GM19043 (cell line): Measurements from ENCODE around the gene ASTE1.
"Not testable (repeated sequence)": the region's sequence is repeated elsewhere in the genome, so short reads cannot be mapped to it uniquely, and the experiment has no call there.

Experiments
- ATAC-seq: cut with Tn5 transposase; IDR thresholded peaks from one replicate; pipeline ENCODE4 v1.9.1; 2021; ENCODE audit warnings: low read depth; ENCODE audit not compliant: unreplicated experiment

Gene ASTE1, protein sequence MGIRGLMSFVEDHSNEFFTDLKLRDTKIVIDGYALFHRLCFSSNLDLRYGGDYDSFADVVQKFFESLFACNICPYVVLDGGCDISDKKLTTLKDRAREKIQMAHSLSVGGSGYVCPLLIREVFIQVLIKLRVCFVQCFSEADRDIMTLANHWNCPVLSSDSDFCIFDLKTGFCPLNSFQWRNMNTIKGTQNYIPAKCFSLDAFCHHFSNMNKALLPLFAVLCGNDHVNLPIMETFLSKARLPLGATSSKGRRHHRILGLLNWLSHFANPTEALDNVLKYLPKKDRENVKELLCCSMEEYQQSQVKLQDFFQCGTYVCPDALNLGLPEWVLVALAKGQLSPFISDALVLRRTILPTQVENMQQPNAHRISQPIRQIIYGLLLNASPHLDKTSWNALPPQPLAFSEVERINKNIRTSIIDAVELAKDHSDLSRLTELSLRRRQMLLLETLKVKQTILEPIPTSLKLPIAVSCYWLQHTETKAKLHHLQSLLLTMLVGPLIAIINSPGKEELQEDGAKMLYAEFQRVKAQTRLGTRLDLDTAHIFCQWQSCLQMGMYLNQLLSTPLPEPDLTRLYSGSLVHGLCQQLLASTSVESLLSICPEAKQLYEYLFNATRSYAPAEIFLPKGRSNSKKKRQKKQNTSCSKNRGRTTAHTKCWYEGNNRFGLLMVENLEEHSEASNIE

DNA sequence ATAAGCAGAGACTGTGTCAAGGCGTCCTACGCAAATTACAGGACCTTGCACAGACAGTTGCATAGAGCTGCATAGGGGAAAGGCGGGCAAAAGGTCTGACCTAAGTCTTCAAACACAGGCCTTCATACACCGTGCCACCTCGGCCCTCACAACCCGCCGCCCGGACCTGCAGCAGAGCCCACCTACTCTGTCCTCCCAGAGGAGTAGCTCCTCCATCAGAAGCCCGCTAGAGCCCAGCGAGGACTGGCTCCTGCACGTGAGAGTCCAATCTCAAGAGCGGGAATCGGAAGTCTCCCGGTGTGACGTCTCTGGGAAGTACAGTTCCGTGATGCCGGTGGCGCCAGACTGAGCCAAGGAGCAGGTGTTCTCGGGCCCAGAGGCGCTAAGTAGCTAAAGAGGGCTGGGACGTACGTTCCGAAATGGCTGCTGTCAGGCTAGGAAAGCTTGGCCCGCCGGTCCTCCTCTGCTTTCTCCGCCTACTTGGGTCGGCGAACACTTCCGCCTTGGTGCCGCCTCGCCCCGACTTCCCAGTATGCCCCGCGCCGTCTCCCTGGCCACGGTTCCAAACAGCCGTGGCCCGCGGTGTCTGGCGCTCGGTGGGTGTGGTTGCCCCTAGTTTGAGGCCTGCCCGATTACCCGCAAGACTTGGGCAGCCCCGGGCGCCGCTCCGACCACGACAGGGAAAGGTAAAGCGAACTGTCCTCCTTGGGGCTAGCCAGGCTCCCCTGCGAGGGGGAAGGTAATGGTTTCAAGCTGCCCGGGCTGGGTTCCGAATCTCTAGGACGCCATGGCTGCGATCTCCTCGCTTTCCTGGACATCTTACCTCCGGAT is at the start of gene ASTE1, which contains the start of gene NEK11:
ASTE1 (minus strand) TSS at position 505 of the 831 bp plus-strand sequence. CDS start 1,519 bp downstream, outside the sequence.
NEK11 (plus strand) TSS at position 557 of the 831 bp plus-strand sequence. CDS start 2,832 bp downstream, outside the sequence.
- ATAC-seq = peak; percentile 98

DNA sequence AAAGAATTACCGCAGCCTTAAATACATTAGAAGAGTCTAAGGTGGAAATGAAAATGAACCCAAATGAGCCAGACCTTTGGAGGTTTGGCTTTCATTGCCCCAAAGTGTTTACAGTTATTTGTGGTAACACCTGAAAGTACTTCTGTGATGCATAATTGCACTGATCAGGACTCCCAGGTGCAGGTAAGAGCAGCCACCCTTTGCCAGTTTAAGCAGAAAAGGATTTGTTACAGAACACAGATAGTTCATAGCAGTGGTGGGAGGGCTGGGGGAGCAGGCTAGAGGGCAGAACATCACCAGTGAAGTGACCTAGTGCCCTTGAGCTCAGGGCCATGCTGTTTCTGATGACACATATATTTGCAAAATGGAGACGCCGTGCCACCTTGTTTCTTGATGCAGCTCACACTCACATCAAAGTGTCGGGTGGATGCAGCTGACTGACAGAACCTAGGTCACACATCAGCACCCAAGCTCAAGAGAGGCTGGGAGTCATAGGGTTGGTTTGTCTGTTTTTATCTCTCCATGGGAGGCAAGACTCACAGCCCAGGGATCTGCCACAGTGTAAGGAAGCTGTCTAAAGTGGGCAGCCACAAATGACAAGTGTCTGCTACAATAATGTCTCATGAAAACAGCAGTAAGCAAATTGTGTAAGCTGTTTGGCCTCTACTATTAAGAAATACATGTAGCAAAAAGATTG is 49.2 kb upstream of the ASTE1 start:
- no peak for ATAC-seq

DNA sequence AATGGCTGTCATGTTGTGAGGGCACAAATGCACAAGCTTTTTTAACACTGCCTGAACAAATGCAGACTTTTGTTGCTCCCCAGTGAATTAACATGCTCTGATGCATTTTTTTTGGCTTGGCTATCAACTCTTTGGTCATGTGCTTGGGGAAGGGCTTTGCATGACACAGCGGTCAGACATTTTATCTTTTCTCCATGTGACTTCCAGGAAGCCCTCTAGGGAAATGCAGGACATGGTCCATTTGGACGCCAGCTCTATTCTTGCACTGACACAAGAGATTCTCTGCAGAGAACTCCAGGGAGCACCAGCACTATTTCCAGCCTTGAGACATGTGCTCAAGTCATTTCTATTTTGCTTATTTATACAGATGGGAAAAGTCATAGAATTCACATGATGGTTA is 46.2 kb upstream of the ASTE1 start:
- ATAC-seq = no peak

DNA sequence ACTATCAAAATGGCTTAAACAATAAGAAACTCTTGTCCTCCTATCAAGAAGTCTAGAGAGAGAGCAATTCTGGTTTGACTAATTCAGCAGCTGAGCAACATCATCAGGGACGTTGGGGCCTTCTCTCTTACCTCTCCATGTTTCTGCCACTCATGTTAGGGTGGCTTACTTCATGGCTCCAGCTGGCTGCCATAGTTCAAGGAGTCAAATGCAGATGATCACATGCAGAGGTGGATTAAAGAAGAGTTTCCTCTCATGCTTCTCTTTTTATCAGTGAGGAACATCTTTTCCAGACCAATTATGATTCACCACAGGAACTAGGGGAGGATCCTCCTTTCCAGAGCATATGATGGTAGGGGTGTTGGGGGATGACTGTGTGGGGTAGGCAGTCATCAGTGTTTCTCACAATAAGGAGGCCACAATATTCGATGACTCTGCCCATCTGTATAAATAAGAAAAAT is 45.5 kb upstream of the ASTE1 start:
- ATAC-seq = no peak

DNA sequence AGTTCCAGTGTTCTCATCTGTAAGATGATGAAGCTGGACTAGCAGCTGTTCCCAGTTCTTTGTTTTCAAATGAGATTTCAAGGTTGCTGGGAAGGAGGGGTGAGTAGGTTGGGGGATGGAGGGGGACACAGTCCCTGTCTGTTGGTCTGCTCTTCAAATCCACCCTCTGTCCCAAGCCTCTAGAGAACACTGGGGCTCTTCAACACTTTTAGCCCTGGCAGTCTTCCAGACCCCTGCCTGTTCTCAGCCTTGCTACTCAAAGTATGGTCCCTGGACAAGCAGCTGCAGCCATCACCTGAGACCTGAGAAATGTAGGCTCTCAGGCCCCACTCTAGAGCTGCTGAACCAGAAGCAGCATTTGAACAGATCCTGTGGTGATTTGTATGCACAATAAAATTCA is 41.4 kb upstream of the ASTE1 start:
- ATAC-seq = no peak

DNA sequence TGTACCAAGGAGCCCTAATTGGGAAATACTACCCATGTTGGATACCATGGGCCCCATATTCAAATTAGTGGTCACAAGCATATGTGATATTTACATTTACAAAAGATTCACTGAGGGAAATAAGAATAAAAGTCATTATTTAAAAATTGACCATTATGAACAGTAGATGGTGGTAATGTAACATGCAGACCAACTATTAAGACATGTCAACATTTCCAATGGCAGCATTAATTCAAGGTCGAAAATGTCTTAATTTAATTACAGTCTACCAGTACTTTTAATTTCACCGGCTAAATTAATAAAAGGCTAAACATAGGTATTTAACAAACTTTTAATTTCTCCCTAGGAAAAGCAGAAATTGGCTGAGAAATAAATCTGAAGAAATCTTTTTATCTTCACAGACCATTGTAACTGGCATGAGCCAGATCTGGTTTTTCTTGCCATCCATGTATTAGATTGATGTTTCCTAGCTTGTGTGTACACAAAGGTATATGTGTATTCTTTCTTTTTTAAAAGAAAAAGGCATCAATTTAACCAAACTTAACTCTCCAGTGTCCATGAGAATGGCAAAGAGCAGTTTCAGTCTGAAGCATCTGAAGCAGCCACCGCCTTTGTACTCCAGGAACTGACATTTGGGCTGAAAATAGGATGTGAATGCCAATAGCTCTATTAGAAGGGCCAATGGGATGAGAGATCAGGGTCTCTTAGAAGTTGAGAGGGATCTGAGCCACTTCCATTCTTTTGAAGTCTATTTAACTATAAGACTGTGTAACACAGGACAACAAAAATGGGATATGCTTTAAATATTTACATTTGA is 26.6 kb upstream of the ASTE1 start:
- no peak for ATAC-seq

DNA sequence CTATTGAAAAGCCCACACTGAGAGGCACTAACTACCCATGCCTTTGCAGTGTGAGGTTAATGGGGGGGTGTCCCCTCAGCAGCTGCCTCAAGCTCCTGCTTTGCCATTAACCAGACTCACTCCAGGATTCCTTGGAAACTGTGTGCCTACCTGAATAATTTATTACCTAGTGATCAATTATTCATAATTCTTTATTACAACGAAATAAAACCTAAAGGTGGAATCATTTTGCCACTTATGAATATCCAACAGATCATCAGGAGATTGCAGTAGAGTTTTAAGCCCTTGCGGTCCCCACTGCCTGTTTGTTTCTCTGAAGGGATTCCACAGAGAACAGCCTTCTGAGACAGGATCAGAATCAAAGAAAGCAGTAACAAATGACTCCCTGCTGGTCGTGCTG is 23.4 kb upstream of the ASTE1 start:
- no peak for ATAC-seq

DNA sequence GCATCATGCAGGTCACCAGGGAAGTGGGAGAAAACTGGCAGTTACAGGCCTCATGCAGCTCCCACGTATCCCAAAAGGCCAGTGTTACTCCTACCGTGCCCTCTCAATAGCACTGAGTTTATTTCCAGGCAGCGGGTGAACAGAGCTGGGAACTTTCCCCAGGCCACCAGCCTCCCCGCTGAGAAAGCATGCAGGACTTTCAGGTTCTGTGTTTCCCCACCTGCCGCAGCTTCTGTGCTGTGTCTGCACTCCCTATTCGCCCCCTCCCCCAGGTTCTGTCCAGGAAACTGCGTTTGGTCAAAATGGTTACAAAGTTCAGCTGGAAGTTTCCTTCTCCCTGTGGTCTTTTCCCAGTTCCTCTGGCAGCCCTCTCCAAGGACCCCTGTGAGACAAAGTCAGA is 21.4 kb upstream of the ASTE1 start:
- ATAC-seq = no peak

DNA sequence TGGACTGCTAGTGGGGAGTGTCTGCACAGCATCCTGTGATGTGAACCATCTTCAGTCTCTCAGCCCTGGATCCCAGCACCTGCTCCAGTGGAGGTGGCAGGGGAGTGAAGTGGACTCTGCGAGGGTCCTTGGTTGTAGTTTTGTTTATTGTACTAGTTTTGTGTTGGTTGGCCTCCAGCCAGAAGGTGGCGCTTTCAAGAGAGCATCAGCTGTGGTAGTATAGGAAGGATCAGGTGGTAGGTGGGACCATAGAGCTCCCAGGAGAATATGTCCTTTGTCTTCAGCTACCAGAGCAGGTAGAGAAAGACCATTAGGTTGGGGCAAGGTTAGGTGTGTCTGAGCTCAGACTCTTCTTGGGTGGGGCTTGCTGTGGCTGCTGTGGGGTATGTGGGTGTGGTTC is 21.0 kb upstream of the ASTE1 start:
- no peak for ATAC-seq

DNA sequence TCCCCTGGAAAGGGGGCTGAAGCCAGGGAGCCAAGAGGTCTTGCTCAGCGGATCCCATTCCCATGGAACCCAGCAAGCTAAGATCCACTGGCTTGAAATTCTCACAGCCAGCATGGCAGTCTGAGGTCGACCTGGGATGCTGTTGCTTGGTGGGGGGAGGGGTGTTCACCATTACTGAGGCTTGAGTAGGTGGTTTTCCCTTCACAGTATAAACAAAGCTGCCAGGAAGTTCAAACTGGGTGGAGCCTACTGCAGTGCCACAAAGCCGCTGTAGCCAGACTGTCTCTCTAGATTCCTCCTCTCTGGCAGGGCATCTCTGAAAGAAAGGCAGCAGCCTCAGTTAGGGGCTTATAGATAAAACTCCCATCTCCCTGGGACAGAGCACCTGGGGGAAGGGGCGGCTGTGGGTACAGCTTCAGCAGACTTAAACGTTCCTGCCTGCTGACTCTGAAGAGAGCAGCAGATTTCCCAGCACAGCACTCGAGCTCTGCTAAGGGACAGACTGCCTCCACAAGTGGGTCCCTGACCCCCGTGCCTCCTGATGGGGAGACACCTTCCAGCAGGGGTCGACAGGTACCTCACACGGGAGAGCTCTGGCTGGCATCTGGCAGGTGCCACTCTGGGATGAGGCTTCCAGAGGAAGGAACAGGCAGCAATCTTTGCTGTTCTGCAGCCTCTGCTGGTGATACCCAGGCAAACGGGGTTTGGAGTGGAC is 15.8 kb upstream of the ASTE1 start:
- ATAC-seq = not testable (repeated sequence)

DNA sequence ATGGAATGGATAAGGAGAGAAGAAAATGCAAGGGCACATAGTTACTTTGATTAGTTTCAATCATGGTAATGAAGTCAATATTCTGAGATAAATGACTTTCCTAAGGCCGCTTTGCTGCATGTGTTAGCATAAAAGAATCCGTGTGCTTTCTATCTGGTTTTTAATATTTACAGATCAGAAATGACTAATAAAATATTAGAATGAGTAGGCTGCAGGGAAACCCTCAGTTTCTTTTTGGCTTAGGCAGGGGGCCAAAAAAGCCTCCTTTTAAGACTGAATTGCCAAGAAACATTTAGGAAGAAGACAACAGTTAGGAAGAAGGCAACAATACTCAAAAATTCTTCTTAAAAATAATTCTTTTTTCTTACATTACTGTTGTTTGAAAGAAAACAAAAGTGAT is 11.7 kb upstream of the ASTE1 start:
- no peak for ATAC-seq

DNA sequence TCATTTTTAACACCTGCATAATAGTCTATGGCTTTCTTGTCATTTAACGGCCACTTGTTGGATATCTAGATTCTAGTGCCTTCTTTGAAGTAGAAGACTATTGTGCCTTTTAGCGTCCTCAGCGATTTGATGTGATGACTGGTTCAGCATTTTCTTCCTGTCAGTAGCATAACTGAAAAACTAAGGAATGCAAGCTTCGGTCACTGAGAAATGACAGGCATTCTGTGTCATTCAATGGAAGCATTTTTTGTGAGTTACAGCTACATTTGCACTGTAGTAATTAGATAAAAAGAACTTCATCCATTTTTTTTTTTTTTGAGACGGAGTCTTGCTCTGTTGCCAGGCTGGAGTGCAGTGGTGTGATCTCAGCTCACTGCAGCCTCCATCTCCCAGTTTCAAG is 10.4 kb upstream of the ASTE1 start:
- no peak for ATAC-seq

DNA sequence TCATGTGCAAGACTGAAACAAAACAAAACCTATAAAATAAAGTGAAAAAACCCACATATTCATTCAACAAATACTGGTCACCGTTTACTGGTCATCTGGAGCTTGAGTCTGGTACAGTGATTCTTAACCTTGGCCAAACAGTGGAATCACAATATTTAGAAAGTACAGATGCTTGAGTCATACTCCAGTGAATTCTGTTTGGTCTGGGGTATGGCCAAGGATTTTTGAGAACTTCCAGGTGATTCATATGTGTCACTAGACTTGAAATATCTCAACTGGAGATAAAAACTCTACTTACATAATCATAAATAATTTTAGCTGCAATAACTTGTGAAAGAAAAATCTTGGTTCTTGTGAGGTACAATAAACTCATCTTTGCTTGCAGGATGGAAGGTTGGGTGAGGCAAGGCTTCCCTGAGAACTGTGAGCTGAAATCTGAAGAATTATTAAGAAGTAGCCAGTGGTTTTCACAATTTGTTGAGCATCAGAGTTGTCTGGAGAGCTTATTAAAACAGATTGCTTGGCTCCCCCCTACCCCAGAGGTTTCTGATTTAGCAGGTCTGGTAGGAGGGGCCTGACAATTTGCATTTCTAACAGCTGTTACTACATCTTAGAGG is 9.7 kb upstream of the ASTE1 start:
- ATAC-seq = no peak

DNA sequence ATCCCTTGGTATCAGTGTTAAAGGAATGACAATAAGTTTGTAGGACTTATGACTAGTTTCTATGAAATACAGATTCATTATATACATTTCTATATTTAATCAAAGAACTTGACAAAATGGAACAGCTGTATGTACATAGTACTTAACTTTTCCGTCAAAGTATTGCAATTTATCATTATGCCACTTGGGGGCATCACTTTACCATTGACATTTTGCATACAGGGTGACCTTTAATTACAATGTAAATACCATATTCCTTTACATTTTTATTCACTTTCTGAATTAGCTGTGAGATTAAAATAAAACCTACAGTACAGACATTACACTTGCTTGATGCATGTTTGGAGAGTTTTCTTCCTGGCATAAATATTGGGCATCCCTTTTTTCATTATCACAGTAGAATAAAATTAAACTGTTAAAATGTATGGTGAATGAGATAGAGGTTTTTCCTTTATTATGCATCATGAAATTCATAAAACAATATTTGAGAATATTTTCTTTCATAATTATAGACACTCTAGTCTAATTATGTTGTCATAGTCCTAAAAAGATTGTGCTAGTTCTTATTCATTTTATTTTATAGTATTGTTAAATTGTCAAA is 7.0 kb upstream of the ASTE1 start:
- ATAC-seq = no peak

DNA sequence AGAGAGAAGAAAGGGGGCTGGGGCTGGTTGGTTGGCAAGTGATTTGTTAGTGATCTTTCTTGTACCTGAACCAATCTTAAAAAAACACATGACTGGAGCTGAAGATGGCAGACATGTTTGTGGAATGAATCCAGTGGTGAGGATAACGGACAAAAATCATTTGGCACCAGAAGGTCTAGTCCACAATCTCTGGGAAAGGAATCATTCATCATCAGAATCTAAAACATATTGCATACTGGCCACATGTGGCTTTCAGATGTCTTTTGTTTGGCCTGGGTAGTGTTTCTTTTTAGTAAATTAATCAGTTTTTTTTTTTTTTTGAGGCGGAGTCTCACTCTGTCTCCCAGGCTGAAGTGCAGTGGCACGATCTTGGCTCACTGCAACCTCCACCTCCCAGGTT is 5.0 kb upstream of the ASTE1 start:
- no peak for ATAC-seq

DNA sequence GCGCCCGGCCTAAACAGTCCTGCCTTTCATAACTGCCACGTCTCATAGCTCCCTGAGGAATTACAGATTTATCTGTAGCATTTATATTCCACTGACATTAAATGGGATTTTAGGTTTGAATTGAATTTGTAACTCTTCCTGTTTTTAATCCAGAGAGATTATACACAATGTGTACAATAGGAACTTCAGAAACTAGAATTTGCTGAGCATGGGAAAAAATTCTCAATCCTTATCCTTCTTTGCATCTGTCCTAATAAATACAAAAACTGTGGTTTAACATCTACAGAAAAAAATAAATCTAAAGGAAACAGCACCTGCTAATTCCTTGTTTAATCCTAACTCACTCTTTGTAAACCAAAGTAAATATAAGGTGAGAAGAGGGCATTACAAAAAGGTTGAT is 2.2 kb upstream of the ASTE1 start:
- ATAC-seq = no peak

DNA sequence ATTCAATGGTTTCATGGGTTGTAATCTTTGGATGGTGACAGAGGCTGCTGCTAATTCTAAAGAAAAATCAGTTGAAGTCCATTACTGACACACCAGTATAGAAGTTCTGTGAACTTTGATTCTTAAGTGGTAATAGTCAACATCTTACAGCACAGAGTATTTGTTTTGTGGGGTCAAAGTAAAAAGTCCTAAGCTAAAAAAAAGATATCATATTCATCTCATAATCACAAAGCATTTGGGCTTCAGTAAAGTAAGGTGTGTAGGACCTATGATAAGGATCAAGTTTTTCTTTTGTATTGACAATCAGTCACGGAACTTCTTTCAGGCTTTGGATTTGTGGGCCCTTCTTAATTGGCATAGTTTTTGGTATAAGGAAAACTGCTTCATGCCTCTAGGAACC is 1.1 kb downstream of the ASTE1 start:
- ATAC-seq = no peak

DNA sequence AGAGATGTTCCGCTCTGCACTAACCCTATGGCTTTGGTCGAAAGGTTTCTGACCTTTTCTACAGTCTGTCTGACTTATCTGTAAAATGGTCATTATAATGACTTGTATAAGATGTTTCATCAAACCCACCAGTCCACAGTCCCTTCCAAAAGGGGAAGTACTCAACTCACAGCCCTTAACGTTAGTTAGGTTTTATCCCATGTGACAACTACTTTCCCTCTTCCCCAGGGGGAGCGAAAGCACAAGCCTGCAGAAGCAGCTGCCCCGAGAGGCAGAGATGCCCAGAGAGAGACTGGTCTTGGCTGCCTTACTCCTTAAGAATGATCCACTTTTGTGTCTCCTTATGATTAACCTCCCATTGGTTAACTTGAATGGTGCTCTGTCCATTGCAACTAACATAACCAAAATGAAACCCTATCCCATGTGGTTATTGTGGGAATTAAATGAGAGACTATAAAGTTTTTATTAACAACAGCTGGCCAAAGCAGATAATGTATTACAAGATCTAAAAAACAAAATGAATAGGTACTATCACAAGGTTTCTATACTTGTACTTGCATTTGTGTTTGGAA is 6.4 kb downstream of the ASTE1 start:
- no peak for ATAC-seq
